HG02973 (cell line): Measurements from ENCODE around the gene NDUFV2.

ENCODE experiments used
- ATAC-seq: cut with Tn5 transposase; IDR thresholded peaks from one replicate; pipeline ENCODE4 v1.9.1; 2021; ENCODE audit warnings: moderate library complexity; ENCODE audit not compliant: unreplicated experiment

NDUFV2 gene

GRCh38 chr18:9113468-9114149 is 11.1 kb downstream of the NDUFV2 start:
- ATAC-seq: no peak

- no peak for ATAC-seq
These were observed 13.5 kb downstream of the NDUFV2 start for GRCh38 chr18:9115984-9116383.

- ATAC-seq: no peak
These were observed 15.7 kb downstream of the NDUFV2 start for GRCh38 chr18:9117980-9118841.

- ATAC-seq: no peak
These were observed 18.3 kb downstream of the NDUFV2 start for GRCh38 chr18:9120796-9121195.

GRCh38 chr18:9123520-9123919 is 21.0 kb downstream of the NDUFV2 start:
- ATAC-seq: no peak

- no peak for ATAC-seq
These were observed 22.3 kb downstream of the NDUFV2 start for GRCh38 chr18:9124824-9125223.

- ATAC-seq: no peak
These were observed 23.8 kb downstream of the NDUFV2 start for GRCh38 chr18:9126337-9126736.

GRCh38 chr18:9130195-9130594 is 27.7 kb downstream of the NDUFV2 start:
- no peak for ATAC-seq

- ATAC-seq: no peak
These were observed 28.3 kb downstream of the NDUFV2 start for GRCh38 chr18:9130806-9131205.

- no peak for ATAC-seq
These were observed 30.1 kb downstream of the NDUFV2 start for GRCh38 chr18:9132628-9133027.

GRCh38 chr18:9133225-9133624 is 30.7 kb downstream of the NDUFV2 start:
- ATAC-seq: no peak

- no peak for ATAC-seq
These were observed 32.8 kb downstream of the NDUFV2 start for GRCh38 chr18:9135081-9135911.

GRCh38 chr18:9135912-9136314 is 33.4 kb downstream of the NDUFV2 start:
- ATAC-seq: peak; percentile 14

- peak; percentile 62 for ATAC-seq
These were observed 34.0 kb downstream of the NDUFV2 start, which contains the start of gene ANKRD12 for GRCh38 chr18:9136315-9137155. ANKRD12 (plus strand) TSS chr18:9136781; CDS start chr18:9182433, 45,652 bp downstream.

GRCh38 chr18:9137168-9138066 is 34.9 kb downstream of the NDUFV2 start:
- peak; percentile 33 for ATAC-seq

GRCh38 chr18:9139400-9140039 is 37.0 kb downstream of the NDUFV2 start:
- ATAC-seq: no peak

- no peak for ATAC-seq
These were observed 37.9 kb downstream of the NDUFV2 start for GRCh38 chr18:9140381-9140780.

- ATAC-seq: no peak
These were observed 38.5 kb downstream of the NDUFV2 start for GRCh38 chr18:9140984-9141383.

GRCh38 chr18:9146224-9146623 is 43.7 kb downstream of the NDUFV2 start:
- no peak for ATAC-seq
